ENCODE measurements around the gene GLRA1.
A peak's percentile ranks its signal among the peaks of the same experiment; 100 is the strongest.

GLRA1 gene
- total RNA-seq = 0 reads per million in 2 donors

DNA sequence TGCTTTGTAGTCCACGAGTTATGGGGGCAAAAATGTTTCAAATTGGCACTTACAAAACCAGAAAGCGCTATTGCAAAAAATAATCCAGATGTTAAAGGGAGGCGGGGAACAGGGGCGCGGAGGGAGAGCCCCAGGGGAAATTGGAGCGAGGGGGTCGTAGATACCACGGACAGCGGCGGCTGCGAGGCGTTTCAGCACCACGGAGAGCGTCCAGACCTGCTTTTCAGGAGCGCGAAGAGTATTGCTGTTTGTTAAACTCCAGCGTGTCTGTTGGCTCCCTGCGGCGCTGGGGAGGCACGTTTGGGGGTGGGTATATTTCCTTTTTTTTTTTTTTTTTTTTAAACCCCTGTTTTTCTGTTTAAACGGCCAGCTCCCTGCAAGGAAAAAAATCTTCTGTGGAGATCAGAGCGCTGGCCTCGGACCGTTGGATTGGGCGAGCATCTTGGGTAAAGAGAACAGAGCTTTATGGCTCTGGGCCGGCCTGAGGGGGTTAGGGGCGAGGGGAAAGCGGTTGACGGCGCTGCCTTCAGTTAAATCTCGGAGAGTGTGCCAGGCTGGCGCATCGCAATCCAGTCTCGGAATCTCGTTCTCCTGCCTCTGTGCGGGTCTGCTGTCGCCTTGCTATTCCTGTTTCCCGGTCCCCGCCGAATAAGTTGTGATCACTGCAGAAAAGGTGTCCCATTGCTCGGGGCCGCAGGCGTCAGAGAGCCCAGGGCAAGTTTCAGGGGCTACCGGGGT lies at the start of gene GLRA1:
TSS of gene GLRA1 (minus strand) at position 288 of the 738 bp plus-strand sequence. CDS start 302 bp downstream, outside the sequence.
- peak; percentile 61 for DNase-seq

DNA sequence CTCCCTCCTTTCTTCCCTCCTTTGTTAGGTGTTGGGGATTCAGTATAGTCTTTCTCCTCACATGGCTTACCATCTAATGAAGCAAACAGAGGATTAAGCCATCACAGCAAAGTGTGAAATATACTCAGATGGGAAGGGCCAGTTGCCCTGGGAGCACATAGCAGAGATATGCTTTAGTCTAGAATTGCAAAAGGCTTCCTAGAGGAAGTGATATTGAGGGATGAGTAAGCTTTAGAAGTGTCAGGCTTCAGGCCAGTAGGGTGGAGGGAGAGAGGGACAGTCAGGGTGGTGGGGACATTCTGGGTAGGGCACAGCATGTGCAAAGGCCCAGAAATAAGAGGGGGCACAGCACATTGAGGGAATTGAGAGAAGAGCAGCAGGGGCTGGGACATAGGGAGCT lies 46.2 kb upstream of the GLRA1 start:
- DNase-seq = no peak

DNA sequence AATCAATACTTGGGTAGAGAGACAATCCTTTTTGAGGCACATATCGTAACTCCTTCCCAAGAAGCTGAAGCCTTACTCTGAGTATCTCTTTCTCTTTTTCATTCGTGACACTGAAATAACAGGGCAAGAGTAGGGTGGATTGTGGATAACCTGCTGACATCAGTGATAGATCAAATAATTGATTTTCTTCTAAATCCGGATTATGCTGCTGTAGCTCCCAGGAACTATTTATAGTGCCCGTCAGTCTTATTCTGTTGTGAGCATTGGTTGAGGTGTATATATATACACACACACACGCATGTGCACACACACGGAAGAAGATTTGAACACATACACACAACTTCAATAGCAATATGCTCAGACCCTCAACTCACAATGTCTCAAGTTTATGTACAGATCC lies 43.2 kb upstream of the GLRA1 start:
- no peak for DNase-seq

DNA sequence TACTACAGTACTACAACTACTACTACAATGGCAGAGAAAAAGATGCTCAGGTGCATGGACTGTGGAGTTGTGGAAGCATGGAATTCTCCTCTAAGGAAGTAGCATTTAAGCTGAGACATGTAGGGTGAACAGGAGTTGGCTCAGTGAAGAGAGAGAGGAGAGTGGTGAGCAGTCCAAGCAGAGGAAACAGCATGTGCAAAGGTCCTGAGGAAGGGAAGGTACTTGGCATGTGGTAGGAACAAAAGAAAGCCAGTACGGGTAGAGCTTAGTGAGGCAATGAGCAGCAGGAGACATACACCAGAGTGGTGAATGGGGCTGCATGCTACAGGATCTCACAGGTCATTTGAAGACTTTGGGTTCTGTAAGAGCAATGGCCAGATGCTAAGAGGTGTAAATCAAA lies 41.4 kb upstream of the GLRA1 start:
- no peak for DNase-seq

DNA sequence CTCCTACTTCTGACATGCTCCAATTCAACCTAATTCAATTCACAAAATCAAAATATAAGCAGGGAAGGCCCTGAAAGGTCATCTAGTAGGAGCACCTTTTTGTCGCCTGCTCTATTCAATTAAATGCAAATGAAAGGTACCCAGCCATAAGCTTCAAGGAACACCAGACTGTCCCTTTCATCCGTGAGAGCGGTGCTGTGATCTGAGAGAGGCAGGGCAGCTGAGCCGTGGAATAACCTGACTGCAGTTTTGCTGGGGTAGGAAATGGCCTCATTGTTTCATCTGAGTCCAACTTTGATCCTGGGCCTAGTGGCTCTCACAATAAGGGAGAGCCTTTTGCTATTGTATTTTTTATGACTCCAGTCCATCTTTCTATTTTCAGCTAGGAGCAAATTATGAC lies 39.8 kb upstream of the GLRA1 start:
- no peak for DNase-seq

DNA sequence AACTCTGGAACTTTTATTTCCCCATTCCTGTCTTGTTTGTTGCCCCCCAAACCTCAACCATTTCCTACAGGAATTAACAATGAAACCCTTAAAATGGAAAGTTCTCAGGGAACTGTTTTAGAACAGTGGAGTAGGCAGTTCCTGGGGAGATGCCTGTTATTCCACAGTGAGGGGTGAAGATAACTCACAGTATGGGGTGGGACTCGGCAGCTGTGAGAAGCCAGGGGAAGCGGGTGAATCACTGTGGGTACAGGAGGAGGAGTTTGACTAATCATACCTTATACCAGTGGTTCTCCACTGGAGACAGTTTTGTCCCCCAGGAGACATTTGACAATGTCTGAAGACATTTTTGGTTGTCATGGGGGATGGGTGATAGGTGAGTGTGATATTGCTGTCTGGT lies 36.9 kb upstream of the GLRA1 start:
- DNase-seq = no peak

DNA sequence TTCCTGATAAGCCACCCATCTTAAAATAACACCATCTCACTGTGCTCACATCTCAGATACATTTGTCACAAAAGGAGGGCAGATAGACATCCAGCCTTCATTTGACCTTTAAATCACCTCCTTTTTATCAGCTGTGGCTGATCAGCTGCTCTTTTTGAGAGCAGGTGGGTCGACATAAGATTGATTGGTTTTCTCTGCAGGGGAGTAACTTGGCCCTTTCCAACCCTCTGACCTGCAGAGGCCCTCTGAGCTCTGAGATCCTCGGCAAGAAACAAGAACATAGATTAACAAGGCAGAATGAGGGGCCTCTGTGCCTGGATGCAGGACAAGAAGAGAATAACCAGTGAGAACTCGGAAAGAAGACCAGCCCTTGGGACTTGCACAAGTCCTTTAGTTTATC lies 33.5 kb upstream of the GLRA1 start:
- DNase-seq = no peak

DNA sequence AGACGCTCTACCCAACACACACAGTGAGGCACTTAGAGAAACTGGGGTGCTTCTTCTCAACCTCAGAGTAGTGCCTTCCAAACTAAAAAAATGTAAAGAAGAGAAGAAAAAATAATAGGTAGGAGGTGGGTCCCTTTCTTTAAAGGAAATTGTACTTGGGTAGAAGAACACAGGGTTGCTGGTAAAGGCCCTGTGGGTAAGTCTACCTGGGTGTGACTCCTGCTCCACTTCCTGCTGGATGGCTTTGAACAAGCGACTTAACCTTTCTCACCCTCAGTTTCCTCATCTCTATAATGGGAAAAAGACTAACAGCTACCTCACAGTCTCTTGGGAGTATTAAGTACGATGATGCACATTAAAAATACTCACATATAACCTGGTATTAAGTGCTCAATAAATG lies 32.1 kb upstream of the GLRA1 start:
- DNase-seq = no peak

DNA sequence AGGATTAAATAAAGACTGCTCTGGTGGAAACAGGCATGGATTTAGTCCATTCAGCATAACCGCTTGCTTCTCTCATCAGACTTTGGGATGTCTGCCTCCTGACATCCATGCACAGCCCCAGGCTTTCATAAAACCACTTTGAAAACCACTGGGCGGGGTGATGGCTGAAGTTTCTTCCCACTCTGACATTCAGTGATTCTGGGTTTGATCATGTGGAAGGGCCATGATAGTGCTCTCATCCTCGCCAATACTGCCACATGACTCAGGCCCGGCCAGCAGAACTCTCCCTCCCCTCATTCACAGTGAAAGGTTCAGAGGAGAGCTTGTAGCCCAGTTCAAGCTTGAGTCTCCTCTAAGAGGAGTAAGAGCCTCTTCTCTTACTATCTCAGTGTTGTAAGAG lies 29.6 kb upstream of the GLRA1 start:
- no peak for DNase-seq

DNA sequence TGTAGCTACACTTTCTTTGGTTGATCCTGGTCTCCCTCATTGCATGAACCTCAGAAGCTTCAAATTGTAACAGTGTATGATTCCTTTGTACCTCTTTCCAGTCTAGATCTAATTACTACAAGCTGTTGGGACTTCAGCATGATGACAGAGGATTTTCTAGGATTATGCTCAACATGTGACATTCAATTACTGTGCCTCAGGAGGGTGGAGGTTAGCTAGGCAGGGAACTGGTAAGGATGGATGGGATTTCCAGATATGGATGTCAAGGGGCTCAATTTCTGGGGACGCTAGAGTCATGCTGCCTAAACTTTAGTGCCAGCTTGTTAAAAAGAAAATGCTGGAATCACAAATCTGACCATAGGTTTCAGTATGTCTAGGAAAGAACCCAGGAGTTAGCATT lies 29.2 kb upstream of the GLRA1 start:
- no peak for DNase-seq

DNA sequence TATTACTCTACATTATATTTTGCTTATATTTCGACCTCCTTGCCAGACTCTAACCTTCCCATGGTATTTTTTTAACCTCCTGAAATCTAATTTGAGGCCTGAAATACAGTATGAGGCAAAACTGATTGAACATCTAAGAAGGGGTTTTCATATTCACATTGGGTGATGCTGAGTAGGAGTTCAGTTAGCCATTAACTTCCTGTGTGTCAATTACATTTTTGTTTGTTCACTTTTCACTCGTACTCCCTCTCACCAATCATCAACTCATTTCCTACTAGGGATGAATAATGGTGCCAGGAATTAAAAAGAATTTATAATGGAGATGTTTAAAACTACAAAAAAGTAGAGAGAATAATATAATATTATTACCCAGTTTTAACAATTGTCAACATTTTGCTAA lies 27.6 kb upstream of the GLRA1 start:
- no peak for DNase-seq

DNA sequence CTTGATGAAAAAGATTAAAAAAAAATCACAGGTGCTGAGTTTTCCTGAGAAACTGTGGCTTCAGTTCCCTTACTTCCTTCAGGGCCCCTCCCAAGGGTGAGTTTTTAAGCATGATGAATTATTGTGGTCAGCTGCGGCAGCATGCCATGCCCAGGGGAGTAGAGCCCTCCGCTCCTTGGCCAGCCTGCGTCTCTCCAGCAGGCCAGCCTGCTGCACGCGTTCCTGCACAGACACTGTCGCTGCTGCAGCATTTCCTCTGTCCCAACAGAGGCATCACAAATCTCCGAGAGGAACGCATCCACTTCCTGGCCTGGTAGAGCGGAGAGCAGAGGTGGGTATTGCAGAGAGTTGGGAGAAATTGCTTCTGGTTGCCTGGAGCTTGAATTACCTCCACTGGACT lies 26.1 kb upstream of the GLRA1 start:
- no peak for DNase-seq

DNA sequence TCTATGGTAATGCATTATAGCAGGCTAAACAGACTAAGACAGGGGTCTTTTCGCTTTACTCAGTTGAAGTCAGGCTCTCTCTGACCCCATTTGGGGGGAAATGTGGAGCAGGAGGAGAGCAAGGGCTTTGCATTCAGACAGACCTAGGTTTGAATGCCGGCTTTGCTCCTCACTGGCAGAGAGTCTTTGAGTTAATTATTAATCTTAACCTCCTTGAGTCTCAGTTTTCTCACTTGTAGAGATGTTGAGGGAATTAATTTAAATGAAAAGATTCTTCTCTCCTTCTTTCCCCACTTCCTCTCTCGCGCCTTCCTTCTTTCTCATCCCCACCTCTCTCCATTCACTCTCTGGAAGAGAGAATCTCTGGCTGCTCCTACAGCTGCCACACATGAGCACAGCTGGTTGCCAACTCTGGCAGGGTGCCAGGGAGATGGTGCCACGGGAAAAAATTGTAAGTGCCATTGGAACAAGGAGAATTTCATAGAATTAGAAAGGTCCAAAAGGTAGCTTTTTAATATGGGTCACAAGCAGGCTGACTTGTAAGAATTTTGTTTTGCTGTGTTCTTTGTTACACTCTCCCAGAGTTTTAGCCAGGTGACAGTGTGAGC lies 25.2 kb upstream of the GLRA1 start:
- DNase-seq = no peak

DNA sequence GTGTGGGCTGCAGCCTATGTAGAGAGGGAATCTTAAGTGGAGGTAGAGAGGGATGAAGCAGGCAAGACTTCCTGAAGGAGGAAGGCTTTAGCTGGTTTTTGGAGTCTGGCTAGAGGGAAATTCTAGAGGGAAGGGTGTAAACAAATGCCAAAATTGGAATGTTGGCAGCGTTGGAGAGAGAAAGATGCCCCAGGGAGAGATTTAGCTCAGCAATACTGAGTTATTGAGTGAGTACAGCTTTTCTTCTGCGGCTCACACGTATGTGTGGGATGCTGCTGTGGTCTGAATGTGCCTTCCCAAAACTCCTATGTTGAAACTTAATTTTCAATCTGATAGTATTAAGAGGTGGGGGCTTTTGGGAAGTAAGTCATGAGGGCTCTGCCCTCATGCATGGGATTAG lies 24.5 kb upstream of the GLRA1 start:
- no peak for DNase-seq

DNA sequence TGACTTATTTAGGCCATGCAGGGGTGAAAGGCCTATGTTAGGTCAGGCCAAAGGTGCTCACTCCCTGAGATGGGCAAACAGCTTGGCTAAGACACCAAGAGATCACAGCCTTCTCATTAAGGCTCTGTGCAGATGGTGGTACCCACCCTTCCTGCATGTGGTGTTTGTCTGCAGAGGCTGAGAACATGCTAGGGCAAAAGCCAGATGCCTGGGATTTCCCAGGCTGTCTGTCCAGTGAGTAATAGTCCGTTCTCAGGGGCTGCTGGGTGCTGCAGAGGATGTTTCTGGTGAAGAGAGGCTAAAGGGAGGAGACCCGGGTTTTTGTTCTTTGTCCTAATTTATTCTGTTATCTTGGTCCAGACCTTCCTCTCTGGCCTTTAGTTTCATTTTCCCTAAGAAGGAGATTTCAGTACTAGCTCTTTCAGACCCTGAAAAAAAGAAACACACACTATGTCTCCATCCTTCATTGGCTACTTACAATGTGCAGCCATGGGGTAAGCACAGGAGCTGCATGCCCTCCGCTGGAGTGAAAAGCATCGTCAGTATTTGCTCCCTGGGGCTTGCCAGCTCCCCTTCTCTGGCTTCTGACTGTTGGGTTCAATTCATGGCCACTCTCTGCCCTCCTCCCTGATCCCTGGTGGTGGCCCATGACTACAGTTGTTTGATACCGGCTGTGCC lies 23.4 kb upstream of the GLRA1 start:
- no peak for DNase-seq

DNA sequence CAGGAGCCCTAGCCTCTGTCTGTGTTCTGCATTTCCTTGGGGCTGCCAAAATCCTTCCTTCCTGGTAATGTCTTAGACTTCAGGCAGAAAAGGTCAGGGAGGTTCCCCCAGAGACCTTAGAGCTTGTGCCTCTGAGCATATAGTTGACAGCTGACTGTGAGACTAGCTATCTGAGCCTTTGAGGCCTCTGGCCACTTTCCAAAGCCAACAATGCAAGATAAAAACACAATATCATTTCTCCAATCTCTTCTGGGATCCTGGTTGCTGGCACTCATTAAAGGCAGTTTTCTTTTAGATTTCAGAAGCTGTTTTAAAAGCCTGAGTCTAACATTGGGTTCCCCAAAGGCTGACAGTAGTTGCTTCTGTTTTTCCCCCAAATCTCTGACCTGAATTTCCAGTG lies 13.2 kb upstream of the GLRA1 start:
- no peak for DNase-seq

DNA sequence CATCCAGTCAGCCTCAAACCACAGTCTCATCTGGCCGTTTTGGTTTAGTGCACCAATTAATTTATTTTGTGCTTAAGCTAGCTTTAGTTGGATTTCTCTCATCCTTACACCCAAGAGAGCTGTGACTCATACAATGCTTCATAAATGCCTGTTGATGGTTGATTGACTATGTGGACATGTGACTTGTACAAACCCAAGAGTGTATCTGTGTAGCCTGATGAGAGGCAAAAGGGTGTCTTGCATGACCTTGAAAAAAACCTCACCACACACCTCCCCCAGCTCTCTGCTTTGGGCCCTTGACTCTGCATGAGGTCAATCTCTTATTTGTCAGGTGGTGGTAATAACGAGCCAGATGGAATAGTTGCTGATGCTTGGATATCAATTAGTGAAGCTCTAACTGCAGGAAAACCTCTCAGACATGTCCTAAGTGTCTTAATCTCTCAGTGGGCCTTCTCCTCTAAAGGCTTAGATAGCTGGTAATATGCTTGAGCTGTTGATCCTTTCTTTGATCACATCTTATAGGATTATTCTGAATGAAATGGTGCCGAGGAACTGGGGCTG lies 10.6 kb upstream of the GLRA1 start:
- no peak for DNase-seq

DNA sequence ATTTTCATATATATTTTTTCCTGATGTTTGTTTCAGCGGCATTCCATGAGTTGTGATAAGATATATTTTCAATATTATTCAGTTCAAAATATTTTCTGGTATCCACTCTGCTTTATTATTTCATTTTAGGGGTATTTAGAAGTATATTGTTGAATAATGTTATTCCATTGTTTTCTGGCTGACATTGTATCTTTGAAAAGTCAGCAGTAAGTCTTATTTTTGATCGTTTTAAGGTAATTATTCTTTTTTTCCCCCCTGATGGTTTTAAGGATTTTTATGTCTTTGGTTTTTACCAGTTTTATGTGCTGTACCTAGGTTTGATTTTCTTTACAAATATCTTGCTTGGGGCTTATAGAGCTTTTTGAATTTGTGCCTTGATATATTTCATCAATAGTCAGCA lies 6.6 kb upstream of the GLRA1 start:
- DNase-seq = no peak

DNA sequence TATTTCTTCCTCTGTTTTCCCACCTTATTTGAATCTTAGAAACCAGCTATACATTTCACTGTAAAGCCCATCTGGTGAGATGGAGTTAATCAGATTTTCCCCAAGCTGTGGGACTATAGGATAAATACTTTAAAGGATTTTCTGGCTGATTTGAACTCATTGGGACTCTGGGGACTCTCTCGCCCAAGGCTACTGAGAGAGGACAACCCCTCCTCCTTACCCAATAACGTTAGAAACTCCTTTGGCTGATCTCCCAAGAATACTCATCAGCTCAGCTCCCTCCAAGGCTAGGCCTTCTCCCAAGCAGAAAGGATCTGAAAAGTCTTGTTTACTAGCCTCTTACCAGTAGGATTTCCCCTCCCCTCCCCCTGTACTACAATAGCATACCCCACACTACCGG lies 1.5 kb upstream of the GLRA1 start:
- no peak for DNase-seq

DNA sequence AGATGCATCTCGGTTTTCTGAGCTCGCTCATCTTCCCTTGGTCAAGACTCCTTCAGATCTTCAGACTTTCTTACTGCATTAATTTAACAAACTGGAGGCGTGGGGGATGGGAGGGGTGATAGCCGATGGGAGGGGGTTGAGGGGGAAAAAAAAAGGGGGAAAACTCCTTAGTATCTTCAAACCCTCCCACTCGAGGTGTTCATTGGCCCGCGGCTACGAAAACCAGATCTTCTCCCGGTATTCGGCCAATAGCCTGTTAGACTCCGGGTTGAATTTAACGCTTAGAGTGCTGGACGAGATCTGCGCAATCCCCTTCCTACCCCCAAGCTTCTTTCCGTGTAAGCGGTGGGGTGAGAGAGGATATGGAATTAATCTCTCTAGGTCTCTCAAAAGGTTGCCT lies 689 bp upstream of the GLRA1 start:
- no peak for DNase-seq

DNA sequence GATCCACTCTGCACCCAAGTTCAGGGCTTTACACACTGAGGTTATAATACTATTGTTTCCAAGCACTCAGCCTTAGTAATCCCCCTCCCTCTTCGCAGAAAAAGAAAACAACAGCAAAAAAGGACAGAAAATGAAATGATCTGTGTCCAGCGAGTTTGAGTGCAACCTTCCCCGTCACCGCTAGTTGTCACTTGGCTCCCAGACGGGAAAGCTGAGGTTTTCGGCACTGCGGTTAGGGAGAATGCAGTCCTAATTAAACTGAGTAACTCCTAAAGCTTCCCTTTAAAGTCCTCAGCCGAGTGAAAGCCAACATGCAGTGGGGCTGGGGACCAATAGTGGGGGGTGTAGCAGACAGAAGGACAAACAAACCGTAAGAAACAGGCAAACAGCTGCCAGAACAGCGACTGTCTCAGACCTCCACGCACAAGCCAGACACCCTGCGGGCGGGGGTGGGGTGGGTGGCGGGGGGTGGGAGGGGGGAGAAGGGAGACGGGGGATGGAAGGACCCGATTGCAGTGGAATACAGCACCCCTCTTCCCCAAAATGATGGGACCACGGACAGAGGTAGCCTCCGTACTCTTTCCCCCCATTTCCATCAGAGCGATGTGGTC lies 680 bp downstream of the GLRA1 start:
- DNase-seq = no peak

DNA sequence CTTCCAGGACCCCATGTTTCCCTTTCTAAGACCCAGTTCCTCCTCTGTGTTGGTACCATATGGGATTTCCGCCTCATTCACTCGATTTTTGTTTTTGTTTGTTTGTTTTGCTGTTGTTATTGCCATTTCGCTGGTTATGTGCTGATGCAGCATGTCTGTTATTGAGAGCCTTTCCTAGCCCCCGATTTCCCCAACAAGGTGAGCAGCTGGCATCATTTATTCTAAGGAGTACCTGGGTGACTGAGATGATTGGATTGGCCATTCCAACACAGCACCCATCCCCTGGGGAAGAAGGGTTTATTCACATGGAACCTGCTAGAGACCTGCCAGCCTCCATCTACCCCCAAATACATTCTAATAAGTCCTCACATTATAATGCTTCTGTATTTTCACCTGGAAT lies 2.7 kb downstream of the GLRA1 start:
- DNase-seq = no peak

DNA sequence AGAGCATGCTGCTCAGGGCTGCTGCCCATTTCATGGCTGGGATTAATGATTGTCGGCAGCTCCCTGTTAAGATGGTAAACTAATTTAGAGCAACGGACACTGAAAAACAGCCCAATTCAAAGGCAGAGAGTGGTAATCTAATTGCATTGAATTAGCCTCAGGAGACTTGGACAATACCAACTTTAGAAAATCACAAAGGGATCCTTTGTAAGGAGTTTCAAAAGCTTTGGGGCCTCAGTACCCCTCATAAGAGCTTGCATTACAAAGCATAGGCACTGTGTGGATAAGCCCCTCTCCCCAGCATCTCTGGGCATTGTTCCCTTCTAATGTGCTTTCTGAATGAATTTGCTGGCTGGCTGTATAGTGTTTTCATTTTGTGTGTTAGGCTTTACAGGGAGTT lies 6.7 kb downstream of the GLRA1 start:
- DNase-seq = no peak

DNA sequence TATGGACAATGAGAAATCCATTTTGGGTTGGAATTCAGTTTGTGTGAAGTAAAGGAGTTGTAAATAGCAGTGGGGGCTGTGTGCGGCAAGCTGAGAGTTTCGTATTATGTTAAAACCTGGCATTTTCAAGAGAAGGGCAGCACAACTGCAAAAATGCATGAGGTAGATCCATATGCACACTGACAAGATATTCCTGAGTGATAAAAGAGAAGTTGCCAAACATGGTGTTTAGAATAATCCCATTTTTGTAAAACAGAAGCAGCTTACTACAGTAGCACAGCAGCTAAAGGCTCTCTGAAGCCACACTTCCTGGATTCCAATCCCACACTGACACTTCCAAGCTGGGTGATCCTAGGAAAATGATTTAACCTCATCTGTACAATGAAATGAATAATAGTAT lies 11.2 kb downstream of the GLRA1 start:
- DNase-seq = no peak
